IPS DF 19.7 (cell line): ENCODE results near the gene RAPGEF3.

Source experiments
- DNase-seq: peaks from one replicate; pipeline ENCODE4 v3.0.0-alpha.2; 2013; ENCODE audit warnings: low read depth, low spot score

RAPGEF3 gene

GRCh38 chr12:47722941-47723631 lies 35.6 kb downstream of the RAPGEF3 start:
- no peak for DNase-seq

DNA sequence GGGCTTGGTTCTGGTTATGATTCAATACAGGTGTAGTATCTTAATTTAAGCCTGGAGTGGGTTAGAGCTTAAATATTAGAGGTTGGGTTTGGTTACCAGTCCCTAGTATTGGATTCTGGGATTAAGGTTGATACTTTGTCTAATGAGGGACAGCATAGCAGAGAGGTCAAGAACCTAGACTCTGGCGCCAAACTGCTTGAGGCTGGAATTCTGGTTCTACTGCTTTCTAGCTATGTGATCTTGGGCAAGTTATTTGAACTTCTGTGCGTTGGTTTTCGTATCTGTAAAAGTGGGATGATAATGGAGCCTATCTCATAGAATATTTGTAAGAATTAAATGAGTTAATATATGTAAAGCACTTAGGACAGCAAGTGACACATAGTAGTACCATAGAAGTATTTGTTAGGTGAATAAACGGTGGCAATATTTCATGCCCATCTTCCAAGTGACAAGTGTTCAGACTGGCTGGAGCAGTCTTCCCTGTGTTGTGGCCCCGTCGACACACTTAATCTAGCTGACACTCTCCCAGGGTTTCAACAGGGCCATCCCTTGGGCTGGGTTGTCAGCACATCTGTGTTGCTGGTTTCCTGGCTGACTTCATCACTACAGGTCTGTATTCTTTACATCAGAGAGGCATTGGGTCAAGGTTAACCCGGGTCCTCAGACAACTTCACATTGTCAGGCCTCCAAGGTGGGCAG lies 36.4 kb downstream of the RAPGEF3 start:
- DNase-seq = no peak

- DNase-seq = no peak
Observed at GRCh38 chr12:47721431-47721973, 37.2 kb downstream of the RAPGEF3 start.

GRCh38 chr12:47718531-47718930 lies 40.1 kb downstream of the RAPGEF3 start:
- no peak for DNase-seq

GRCh38 chr12:47717443-47718193 lies 41.1 kb downstream of the RAPGEF3 start:
- DNase-seq = peak; percentile 54

DNA sequence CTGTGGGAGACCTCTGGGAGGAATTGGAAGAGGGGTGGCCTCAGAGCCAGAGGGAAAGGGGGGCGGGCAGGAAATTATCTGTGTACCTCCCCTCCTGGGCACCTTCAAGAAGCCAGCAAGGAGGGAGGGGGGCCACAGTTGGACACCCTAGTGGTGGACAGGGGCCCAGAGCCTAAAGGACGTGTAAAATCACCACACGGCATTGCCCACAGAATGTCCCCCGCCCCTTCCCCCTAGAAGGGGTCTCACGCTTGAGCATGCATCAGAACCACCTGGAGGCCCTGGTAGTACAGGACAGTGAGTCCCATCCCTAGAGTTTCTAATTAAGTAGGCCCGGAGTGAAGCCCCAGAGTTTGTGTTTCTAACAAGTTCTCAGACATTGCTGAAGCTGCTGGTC lies 41.6 kb downstream of the RAPGEF3 start:
- no peak for DNase-seq

GRCh38 chr12:47715877-47716548 lies 42.7 kb downstream of the RAPGEF3 start:
- DNase-seq = no peak

DNA sequence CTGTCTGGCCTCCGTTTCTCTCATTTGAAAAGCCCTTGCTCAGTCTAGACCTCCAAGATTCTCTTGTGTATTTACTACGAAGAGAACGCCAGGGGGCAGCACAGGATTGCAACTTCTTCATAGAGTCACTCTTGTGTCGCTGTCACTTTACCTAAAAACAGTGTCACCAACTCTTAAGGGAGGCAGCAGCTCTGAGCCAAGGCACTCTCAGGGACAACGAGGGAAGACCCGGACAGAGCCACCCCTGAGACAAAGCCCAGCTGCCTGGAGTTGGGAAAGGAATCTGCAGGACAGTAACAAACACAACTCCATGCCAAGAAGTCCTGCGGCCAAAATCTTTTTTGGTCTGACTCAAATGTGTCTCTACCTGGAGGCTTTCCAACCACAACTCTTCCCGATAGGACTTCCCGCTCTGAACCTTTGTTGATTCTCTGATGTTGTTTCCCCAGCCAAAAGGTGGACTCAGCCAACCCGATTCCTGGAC lies 43.2 kb downstream of the RAPGEF3 start:
- DNase-seq = peak; percentile 54

- no peak for DNase-seq
Observed at GRCh38 chr12:47714826-47715386, 43.8 kb downstream of the RAPGEF3 start.

GRCh38 chr12:47712171-47712570 lies 46.5 kb downstream of the RAPGEF3 start:
- no peak for DNase-seq

GRCh38 chr12:47711448-47711847 lies 47.2 kb downstream of the RAPGEF3 start:
- DNase-seq = no peak

DNA sequence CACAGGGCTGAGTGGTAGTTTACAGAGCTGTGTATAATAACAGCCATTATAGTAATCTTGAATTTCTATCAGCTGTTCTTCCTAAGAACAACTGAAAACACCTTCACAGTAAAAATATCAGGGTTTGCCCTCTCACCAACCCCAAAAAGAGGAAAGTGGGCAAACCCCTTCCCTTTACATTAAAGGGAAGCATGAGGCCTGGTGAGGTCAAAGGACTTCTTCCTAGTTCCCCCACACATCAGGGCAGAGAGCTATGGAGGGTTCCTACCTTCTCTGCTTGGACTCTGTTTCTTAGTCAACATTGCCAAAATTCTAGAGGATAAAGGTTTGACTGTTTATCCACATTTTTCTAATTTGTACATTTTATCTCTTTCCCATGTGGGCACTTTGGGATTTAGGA lies 48.4 kb downstream of the RAPGEF3 start:
- DNase-seq = no peak

DNA sequence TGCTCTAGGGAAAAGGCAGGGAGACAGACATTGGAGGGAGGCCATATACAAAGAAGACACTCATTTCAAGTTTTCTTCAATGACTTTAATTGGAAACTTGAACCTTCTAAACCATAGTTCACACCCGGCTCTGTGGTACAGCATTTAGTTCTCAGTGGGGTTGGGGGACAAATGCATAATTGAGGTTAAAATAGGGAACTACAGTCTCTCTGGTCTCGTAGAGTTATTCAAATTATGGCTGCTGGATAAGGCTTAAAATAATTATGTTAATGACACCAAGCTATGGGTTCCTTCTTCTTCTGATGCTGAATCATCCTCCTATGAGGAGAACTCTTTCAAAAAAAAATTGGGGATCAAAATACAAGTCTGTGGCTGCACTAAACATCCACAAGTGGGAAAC lies 49.0 kb downstream of the RAPGEF3 start:
- no peak for DNase-seq

- no peak for DNase-seq
Observed at GRCh38 chr12:47709237-47709636, 49.4 kb downstream of the RAPGEF3 start.

DNA sequence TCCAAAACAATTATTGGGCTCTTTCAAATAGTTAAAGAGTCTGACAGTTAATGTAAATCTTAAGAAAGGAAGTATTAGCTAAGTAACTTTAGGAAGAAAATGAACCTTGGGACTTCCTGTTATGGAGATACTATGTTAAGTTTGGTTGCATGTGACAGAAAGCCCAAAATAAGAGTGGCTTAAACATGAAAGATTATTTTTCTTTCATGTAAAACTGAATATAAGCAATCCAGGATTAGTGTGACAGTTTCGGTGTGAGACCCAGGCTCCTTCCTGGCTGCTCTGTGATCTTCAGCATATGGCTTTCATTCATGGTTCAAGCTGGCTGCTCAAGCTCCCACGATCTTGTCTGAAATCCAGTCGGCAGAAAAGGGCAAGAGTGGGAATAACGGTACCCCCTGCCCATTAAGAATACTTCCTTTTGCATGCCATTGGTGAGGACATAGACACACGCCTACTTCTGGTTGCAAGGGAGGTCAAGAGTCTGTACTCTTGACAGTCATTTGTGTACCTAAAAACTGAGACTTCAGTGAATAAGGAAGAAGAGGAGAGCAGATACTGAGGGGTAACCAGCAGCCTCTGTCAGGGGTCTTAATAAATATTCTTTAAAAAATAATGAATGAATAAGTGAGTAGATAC lies 50.7 kb downstream of the RAPGEF3 start:
- DNase-seq = no peak

DNA sequence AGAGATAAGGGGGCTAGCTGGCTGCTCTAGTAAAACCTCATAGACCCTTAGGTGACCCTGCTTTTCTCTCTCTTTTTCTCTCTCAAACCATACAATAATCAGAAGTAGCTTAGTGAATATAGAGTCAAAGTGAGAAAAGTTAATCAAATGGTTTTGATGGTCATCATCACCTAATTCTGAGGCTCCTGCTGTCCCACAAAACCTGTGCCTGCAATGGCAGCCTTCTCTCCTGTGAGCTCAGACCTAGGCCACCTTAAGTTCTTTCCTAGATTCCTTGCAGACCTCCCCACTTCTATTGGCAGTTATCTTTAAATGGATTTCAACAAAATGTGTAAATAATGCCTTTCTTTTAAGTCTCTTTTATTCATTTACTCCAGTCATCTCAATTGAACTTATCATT lies 51.3 kb downstream of the RAPGEF3 start:
- DNase-seq = no peak

- peak; percentile 54 for DNase-seq
Observed at GRCh38 chr12:47705566-47706425, 52.9 kb downstream of the RAPGEF3 start, which contains the start of gene RPAP3. Gene RPAP3, minus strand, starts transcription at chr12:47706030. Its CDS starts 3,190 bp downstream, at chr12:47702840.

DNA sequence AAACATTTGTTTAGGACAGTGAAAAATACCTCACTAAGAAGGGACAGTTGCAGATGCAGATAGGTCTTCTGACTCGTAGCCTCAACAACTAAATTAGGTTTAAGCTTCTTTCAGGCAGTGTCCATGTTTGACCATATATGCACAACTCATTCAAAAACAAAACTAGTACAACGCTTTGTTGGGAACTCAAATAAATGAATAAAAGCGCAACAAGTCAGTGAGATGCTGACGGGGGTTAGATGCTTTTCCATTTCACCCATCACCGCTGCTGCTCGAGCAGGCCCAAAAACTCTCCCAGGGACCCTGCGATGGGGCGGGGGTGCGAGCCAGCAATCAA lies 53.5 kb downstream of the RAPGEF3 start:
- no peak for DNase-seq

- no peak for DNase-seq
Observed at GRCh38 chr12:47704719-47705118, 54.0 kb downstream of the RAPGEF3 start.

DNA sequence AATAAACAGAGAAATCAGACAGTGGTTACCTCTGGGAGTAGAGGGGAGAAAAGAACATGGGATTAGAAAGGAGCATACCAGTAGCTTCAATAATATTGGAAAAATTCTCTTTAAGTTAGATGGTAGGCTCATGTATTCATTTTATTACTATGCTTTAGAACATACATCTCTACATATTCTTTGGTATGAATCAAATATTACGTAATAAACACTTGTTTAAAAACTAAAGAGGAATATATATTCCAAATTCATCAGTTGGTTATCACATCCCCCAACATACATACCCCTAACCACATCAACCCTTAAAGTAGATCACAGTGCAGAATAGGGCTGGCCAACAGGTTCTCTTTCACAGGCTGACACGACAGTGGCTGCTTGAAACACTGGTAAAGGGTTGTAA lies 58.4 kb downstream of the RAPGEF3 start:
- no peak for DNase-seq
